Mammary epithelial cell (primary cell): ENCODE measurements around the gene RHBDL3.

Experiments
- CTCF ChIP-seq, 2 donors: IDR thresholded peaks in 1 of 2; conservative IDR thresholded peaks in 1 of 2; 2 replicates each; pipeline ENCODE4 v1.5.1; 2011 to 2012; ENCODE audit warnings: inconsistent platforms in 2 of 2, low read length in 2 of 2, mild to moderate bottlenecking in 2 of 2, control low read depth in 1 of 2, low read depth in 1 of 2; ENCODE audit not compliant: insufficient read depth in 1 of 2; ENCODE audit errors: extremely low read depth in 1 of 2
- EZH2 ChIP-seq: IDR thresholded peaks from 2 replicates; pipeline ENCODE4 v1.6.1; 2012; ENCODE audit warnings: low read length, inconsistent platforms, borderline replicate concordance

GRCh38 chr17:32258383-32259140, 7.1 kb upstream of the RHBDL3 start:
- TF ChIP-seq CTCF (conservative IDR thresholded peaks at IDR 0.05 in 1 of 2, IDR thresholded peaks at IDR 0.05 in 1 of 2; ENCODE audit: extremely low read depth in 1 of 2, insufficient read depth in 1 of 2, low read depth in 1 of 2, low read length in 2 of 2): no peak
- TF ChIP-seq EZH2: no peak
